Left colon (tissue), 2 donors: Measurements from ENCODE around the gene SLF1. TPM values are rescaled to one million over a fixed set of nuclear protein-coding genes. Genes with fewer than 3 reads are reported as not detected.

Experiments used
- ATAC-seq: fragments of 200-7000 bp; cut with Tn5 transposase; one replicate; pipeline ENCODE4 v1.9.1; 2020; ENCODE audit warnings: mild to moderate bottlenecking, moderate library complexity
- DNase-seq, 2 donors: peaks; one replicate each; pipeline ENCODE4 v3.0.0-alpha.2; 2020
- intact Hi-C, 2 donors: fragments of 100-400 bp; cut with DNase I in 1 of 2; cut with micrococcal nuclease in 1 of 2; formaldehyde crosslinking; loops; one replicate each; pipeline versions ENCODE4 v1.11.2 to v1.14.0; 2022; cut with DNase I, micrococcal nuclease
- total RNA-seq, 2 donors: library from RNA; stranded (reverse); fragmentation: NEBNext Ultra II Directional; extraction: Animal tissue kit (Norgen Biotek cat#: 25700); gene quantifications; one replicate each; pipeline ENCODE4 v1.2.1, GENCODE V29; 2021
- donor health status: DM: no; HTN: no; CAD: no.
- donor health status: DM: yes; HTN: yes; CAD: no.

The SLF1 gene
- total RNA-seq, 2 donors from 2014 or later, result 4.2 to 5.1 TPM

DNA sequence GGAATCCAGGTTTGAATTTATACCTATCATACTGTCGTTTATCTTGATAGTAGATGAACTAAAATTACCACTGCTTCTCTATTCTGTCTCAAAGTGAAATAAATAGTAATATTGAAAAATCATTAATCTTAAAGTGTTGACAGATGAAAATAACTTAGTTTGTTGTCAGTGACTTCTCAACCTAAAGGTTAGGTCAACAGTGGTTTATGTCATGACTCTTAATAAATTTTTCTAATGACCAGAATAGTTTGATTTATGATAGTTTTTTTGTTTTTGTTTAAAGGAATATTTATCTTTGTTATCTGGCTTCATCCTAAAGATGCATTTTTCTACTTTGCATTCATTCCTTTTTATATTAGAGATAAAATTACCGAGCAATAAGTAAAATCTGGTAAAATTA lies 81.1 kb downstream of the SLF1 start:
- intact Hi-C loops, result no loop called here
- ATAC-seq, result no peak
- no peak for DNase-seq

DNA sequence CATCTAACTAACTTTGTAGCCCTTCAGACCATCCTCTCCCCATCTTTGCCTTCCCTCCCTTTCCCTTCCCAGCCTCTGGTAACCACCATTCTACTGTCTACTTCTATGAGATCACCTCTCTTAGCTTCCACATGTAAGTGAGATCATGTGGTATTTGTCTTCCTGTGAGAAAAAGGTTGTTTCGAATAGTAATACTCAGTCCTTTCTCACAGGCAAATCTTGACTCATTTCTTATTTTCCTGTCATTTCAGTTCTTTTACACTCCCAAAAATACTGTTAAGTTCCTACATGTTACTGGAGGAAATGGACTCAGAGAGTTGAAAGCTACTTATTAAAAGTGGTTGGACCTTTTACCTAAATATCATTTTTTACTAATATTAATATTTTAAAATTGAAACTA lies 82.1 kb downstream of the SLF1 start:
- intact Hi-C loops, result no loop called here
- ATAC-seq (no peak), DNase-seq (no peak)

DNA sequence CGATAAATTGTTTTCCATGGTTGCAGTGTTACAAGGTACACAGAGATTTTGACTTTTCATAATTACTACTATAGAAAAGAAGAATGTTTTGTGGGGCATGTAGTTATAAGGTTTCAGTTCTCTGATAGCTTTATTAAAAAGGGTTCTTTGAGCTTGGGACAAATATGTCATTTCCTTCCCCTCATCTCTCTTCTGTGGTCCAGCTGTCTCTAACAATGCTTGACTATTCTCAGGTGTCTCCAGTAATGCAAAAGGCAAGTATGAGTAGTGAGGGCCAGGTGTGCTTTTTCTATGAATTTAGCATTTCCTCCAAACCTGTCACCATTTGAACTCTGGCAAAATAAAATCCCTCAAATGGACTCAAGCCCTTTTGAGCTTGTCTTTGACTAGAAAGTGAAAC lies 84.3 kb downstream of the SLF1 start:
- DNase-seq (no peak), ATAC-seq (no peak)
- intact Hi-C loops, result no loop called here

DNA sequence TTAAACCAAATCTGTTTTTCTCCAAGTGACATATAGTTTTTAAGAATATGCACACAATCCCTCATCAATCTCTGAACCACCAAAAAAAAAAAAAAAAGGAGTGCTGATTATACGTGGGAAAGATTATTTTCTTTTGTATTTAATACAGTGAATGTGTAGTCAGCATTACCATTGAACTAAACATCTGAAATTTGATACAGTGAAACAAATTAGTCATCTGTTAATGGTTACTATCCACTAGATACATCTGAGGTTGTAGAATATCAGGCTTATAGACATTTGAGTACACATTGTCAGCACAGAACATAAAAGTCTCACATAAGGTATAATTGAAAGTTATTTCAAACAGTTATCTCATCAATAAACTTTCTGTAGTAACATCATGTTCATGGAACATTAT lies 87.0 kb downstream of the SLF1 start:
- intact Hi-C loops, result no loop called here
- ATAC-seq, result no peak
- DNase-seq, result no peak

DNA sequence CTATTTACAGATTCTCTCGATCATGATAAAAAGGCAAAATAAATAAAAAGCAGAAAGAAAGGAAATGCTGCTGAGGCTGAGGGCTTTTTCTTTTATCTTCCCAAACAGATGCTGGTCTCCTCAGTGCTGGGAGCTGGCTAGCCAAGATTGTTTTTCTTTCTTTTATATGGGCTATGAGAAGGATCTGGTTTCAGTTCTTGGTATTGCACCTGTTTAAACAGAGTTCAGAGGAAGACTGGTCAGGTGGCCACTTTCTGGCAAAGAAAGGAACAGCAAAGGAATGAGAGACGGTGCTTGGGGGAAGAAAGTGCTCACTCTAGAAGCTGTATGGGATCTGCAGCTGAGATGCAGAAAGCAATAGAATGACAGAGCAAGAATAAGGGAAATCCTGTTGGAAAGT lies 88.9 kb downstream of the SLF1 start:
- peak; percentile 63 for ATAC-seq
- intact Hi-C loops, result no loop called here
- DNase-seq, result no peak

DNA sequence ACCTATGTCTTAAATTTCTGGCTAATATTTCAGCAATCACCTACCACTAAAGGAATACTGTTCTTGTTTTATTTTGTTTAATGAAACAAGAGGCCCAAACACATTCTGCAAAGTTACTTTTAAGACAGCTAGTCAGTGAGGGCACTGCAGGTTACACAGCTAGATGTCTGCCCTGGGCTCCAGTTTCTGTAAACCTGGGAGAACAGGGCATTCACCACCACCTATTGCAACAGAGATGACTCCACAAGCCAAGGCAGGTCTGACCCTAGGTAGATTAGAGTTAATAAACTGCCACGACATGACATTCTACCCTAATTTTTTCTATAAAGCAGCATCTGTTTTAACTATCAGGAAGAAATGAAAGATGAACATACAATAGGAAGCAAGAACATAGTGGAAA lies 90.8 kb downstream of the SLF1 start:
- ATAC-seq, result no peak
- DNase-seq, result no peak
- intact Hi-C loops, result no loop called here

DNA sequence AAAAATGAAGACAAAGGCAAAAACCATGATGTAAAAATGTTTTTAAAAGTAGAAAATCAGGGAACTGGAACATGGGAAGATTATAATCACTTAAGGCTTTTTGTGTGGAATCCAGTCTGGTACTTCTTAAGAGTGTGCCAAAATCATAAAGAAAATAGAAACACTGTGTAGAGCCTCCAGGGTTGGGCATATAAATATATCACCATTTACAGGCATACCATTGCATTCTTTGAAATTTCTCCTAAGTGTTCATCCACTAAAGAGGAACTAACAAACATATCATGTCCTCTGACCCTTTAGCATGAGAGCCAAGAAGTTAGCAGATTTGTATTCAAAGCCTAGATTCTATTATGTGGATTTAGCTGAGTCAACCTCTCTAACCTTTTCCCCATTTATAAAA lies 93.3 kb downstream of the SLF1 start:
- intact Hi-C loops, result no loop called here
- no peak for ATAC-seq
- no peak for DNase-seq

DNA sequence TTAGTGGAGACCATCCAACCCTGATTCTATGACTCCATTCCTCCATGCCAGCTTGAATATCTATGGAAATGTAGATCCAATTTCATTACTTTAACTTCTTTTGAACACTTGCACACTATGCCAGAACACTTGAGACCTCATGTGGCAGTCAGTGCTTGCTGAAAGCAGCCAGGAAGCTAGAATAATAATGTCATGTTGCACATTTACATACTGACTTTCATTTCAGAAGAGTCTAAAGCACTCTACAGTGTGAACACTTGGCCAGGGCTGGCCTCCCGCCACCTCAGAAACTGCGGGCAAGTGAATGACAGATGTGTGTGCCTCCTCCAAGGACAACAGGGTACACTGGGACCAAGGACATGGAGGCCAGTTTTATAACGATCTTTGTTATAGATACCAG lies 97.3 kb downstream of the SLF1 start:
- ATAC-seq, result no peak
- intact Hi-C loops, result no loop called here
- DNase-seq, result no peak

DNA sequence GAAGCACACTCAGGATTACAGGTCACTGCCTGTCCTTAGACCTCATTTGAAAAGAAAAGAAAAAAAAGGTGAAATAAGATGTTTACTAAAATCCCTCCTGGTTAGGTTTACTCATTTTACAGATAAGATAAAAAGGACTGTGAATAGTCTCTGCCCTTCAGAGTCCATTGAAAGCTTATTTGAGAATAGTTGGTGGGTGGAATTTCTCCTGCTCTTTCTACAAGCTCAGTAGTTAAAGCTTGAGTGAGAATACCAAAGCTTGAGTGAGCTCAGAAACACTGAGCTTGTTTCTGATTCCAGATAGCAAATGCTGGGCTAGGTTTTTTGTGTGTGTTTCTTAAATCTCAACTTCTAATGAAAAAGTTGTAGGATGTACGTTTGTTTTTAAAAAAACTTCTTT lies 106.7 kb downstream of the SLF1 start:
- no peak for ATAC-seq

DNA sequence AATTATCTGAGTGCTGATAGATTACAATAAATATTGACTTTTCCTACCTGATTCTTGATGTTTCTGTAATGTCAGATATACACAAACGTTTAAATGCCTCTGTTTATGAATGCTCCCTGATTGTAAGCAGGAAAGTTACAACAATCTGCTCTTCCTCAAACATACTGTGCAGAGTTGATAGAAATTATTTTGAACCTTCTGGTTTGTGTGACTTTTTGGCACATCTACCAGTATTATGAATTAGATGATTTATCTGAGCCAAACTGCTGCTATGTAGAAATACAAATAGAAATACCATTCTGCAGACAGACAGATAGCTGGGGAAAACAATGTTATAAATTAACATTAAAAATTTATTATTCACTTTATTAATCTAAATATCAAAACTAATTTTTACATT lies 113.0 kb downstream of the SLF1 start:
- ATAC-seq (no peak), DNase-seq (no peak)
- intact Hi-C loops, result no loop called here

More for the DNA sequence above, 106.7 kb downstream of the SLF1 start:
- no peak for DNase-seq
- intact Hi-C loops, result no loop called here

DNA sequence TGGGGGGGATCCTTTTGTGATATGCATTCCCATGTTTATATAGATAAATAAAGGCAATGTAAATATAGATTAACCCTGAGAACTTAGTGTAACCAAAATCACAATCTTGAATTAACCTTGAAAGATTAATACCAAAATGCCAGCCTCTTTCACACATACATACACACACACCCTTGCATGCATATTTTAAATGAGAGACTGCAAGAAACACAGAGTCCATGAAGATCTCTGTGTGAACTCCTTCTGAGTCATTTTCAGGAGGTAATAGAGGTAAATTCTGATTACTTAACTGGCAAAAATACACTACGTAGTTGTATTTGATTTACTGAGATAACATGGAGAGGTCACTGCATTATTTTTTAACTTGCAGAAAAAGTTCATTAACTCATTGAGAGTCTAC lies 118.0 kb downstream of the SLF1 start:
- ATAC-seq, result no peak
- intact Hi-C loops, result no loop called here

DNA sequence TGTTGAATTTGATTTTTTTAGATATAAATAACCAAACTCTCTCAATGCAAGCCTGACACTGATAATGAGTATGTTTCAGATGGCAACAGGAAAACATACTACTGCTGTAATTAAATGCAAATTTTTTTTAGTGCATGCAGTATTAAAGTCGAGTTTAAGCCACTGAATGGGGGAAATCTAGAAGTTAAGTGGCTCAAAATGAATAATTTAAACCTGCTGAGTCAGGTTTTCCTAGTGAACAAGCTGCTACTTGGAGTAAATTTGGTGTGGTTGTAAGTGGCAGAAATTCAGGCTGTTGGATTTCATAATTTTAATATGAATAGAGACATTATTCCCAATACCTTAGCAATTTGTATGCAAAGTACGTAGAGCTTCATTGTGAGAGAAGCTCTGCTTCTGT lies 121.8 kb downstream of the SLF1 start:
- no peak for ATAC-seq
- intact Hi-C loops, result no loop called here
- no peak for DNase-seq

More for the DNA sequence above, 118.0 kb downstream of the SLF1 start:
- no peak for DNase-seq

DNA sequence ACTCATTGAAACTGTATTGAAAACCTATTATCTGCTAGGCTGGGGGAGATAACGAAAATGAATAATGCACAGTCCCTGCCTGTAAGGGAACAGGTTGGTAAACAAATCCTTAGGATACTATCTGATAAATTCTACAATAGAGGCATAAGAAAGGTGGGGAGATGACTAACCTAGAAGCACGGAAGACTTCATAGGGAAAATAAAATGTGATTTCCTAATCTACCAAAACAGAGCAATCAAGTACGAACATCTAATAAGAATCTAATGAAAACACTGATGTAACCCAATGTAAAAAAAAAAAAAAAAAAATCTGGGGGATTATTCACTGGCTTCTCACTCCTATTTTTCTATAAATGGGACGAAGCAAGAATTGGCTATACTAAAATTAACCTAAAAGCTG lies 124.4 kb downstream of the SLF1 start:
- DNase-seq (no peak), ATAC-seq (no peak)
- intact Hi-C loops, result no loop called here

DNA sequence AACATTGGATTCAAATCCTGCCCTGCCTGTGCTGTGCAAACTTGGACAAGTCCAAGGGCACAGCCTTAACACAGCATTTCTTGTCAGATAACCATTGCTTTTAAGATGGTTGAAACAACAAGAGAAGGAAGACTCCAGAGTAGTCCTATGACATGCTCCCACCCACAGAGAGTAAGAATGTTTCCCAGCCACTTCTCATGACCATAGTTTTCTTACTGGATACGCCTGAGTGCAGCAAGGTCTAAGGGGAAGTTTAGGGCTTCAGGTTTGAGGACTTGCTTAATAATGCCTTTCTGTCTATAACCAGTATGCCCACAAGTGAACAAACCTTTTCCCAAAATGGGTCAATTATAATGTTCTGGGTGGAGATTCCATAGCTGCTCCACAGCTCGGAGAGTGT lies 126.4 kb downstream of the SLF1 start:
- intact Hi-C loops, result no loop called here
- no peak for ATAC-seq
- no peak for DNase-seq

DNA sequence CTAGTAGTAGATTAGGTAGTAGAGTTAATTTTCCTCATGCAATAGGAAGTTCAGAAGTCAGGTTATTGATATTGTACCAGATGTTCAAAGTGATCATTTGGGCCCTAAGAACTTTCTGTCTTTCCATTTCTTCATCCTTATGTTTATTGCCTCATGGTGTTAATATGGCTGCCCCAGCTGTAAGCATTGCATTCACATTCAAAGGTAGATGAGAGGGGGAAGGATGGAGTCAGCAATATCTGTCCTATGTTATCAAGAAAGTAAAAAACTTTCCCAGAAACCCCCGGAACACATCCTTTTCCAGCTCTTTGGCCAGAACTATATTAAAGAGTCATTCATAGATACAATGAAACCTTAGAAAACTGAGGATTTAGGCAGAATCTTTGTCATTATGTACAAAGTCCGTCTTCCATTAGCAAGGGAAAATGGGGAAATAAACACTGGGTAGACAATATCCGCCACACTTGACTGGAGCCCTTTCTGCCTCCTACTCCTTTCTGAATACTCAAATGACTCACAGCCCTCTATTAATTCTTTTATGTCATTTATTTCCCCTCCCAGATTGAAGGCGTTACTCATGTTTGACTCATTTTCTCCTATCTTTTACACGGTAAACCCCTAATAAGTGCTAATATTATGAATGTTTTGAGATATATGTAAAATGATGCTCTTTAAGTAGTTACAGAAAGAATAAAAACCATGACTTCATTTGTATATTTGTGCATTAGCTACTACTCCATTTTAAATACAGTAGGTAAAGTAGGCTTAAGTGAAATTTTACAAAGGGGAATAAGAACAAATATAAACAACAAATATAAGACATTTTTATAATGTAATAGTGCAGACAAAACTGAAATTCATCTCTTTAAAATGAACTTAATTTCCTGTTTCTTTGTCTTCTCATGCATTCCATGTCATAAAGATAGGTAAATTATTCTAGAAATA lies 127.6 kb downstream of the SLF1 start:
- intact Hi-C loops, result no loop called here
- no peak for ATAC-seq
- no peak for DNase-seq

DNA sequence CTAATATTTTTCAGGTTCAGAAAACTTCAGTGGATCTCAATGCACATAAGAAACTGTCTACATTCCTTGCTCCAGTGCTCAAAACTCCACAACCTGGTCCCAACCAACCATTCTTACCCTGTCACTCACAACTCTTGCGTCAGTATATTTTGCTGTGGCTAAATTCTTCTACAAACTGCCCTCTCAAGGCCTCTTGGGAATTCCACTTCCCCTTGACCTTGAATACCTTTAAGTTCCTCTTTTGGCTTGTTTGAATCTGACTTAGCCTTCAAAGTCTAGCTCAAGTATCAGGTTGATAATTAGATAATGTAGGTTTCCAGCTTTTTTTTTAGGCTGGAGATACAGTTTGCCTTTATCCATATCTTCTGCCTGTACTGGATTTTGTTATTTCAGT lies 128.3 kb downstream of the SLF1 start:
- intact Hi-C loops, result no loop called here
- DNase-seq (no peak), ATAC-seq (no peak)

Other genes starting within 250 kb of the SLF1 start
- gene KIAA0825, start 65 bp upstream of the SLF1 start, total RNA-seq, result 1 to 10 TPM; 1.8 to 2.4 TPM